GM19324 (cell line): Measurements from ENCODE around the gene NUCB2.

Experiments
- ATAC-seq: cut with Tn5 transposase; IDR thresholded peaks from one replicate; pipeline ENCODE4 v1.9.1; 2021; ENCODE audit warnings: mild to moderate bottlenecking, moderate library complexity; ENCODE audit not compliant: unreplicated experiment, low FRiP score

Gene NUCB2

GRCh38 chr11:17328871-17329494, 52.4 kb downstream of the NUCB2 start:
- ATAC-seq = no peak

GRCh38 chr11:17331669-17332068, 55.1 kb downstream of the NUCB2 start:
- no peak for ATAC-seq

GRCh38 chr11:17333799-17334586, 57.5 kb downstream of the NUCB2 start:
- no peak for ATAC-seq

DNA sequence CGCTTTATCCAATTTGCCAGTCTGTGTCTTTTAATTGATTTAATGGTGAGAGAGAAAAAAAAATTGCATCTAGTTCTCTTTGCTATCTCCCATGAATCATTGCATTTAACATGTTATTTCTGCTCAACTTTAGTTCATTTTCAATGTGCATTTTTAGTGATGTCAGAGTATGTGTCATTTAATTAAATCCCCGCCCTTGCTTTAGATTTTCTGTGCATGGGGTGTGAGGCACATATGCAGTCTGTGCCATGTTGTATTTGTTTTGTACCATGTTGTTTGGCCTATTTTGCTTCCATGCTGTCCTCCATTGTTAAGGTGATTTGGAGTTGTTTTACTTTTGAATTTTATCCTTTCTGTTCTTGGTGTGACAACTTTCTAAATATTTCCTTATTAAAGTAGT, 66.7 kb downstream of the NUCB2 start:
- no peak for ATAC-seq

DNA sequence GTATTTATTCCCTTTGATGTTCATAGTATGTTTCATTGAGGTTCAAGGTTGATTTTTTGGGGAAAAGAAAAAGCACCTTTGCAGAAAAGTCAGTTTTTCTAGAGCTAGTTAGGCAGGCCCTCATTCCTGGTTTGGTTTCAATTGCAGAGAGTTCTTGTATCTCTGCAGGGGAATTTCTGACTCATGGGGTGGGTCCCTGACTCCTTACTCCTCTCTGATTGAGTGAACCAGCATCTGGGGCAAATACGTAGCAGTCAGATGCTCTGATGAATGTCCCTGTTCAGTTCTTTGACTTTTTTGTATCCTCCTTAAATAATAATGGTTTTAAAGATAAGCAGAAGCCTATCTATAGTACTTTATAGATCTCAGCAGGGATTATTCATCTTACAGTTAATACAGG, 67.4 kb downstream of the NUCB2 start:
- ATAC-seq = no peak

DNA sequence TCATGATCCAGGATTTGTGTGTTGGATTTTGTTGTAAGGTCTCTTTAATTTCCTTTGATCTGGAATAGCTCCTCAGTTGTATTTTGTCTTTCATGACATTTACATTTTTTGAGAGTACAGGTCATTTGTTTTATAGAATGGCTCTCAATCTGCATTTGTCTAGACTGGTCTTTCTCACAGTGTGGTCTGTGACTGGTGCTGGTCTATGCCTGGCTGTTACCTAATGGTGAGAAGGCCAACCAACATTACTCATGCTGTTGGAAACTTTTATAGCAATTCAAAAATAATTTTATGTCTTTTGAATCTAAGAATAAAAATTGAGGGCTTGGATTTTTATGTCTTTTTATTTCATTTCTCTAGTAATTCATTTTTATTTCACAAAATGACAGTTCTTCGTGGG, 71.1 kb downstream of the NUCB2 start:
- no peak for ATAC-seq

DNA sequence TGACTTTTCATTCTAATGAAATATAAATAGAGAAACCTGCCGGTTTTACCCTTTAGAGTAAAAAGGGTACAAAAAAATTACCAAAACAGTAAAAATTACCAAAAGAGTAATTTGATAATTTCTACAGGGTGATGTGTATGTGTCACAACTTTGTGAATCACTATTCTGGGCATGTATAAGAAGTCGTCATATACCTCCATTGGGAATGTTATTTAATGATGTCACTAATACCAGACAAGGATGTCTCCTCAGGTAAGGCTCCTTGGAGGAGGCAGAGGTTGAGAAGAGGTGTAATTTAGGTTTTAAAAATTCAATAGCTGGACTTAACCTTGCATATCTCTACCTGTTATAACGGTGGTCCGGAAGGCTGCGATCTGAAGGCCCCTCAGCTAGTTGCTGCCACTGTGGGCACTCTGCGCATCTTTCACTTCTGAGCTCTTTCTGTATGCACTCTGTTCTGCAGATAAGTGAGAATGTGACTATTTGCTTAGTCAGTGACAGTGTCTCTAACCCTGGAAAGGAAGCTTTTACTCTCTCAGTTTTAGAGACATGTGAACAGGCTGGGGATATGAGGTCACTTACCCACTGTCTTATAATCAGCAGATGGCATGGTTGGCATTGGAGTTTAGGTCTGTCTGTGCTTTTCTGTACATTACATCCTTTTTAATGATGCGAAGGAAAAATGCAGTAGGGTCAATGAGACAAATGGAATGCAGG, 74.1 kb downstream of the NUCB2 start:
- ATAC-seq = no peak

GRCh38 chr11:17351172-17351509, 74.6 kb downstream of the NUCB2 start:
- no peak for ATAC-seq

GRCh38 chr11:17351510-17352176, 75.1 kb downstream of the NUCB2 start, which contains the start of gene NCR3LG1:
Gene NCR3LG1, plus strand, starts transcription at chr11:17351800. Its CDS starts 170 bp downstream, at chr11:17351970.
- ATAC-seq = no peak

DNA sequence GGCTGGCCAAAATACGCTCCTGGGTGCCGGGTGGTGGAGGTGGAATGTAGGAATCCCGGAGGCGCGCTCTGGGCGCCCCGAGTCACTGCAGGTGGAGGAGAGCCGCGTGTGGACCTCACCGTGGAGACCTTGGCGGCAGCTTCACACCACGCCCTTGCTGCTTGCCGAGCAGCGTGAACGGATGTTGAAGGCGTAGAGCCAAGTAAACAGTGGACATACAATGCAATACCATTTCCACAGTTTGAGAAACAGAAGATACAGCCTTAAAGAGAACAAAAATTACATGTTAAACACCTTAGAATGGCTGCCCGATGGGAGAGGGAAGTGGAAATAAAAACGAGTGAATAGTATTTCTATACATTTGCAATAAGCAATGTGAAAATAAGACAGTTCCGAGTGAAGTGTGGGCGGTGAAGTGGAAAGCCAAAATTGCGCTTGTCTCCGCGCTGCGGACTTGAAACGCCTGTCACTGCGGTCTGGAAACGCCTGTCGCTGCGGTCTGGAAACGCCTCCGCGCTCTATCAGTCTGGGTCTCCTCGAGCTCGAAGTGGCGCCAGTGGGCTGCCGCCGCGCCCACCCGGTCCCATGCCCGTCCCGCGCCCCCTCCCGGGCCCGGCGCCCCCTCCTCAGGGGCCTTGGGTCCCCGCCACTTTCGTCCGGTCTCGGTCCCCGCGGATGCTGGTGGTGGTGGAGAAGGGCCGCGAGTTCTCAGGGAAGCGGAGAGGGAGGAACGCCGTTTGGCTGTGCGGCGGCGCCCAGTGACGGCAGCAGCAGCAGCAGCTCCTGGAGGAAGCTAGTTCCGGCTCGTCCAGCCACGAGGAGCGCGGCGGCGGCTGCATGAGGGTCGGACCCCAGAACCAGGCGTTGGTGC, 76.6 kb downstream of the NUCB2 start:
- ATAC-seq = no peak

DNA sequence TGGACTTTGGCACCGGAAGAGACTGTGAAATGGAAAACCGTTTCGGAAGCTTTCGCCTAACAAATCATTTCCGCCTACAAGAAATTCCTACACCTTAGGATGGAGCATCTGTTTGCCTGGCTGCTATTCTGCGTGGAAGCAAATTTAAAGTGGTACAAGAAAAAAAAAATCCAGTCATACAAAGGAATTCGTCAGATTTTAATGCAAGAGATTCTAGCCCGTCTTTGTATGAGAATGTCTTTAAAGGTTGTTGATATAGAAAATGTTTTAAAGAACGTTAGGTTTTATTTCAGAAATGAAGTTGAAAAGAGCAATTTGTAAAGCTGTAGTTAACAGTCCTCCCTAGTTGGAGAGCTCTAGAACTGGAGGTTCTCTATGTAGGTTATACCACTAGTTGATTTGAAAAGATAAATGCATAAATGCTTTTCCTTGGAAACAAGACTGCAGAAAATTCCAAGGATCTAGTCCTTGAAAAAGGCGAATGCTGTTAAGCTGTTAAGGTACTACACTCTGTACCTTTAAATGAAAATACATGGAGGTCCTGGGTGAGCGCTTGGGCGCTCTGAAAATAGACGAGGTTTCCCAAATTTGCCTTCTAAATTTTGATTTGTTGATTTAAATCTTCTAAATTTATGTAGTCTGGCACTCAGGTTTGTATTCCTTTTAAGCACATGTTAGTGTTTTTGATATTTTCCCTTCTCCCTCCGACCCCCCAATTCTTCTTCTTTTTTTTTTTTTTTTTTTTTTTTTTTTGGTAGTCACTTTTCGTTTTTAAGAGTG, 77.5 kb downstream of the NUCB2 start:
- ATAC-seq = no peak

DNA sequence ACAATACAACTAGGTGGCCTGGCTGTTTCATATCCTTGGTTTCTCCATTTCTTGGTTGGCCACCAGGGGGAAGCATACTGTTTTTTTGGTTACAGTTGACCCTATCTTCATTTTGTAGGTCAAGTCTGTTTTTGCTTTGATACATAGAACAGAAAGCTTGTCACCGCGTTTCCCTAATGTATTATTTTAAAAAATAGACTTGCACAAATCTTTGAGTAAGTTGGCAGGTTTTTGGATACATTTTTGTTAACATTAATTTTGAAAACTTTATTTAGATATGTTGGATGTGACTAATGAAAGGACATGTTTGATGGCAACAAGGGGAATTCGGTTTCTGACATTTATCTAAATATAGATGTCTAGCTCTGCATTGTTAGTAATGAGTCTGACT, 78.1 kb downstream of the NUCB2 start:
- ATAC-seq = no peak

DNA sequence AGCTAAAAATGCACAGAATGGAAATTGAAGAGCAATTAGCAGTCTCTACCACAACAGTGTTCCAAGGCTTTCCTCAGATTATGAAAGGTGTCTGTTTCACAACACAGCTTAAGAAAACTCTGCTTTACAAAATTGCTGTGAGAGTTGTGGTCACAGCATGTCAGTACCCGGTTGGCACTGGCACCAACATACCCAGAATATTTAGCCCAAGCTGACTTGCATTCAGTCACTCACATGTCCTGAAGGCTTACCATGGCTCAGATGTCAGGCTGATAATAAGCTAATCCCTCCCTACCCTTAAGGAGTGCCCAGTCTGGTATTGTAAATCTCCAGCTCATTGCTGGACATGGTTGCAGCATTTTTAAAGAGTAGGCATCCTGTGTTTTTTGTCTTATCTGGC, 90.0 kb downstream of the NUCB2 start:
- ATAC-seq = no peak

DNA sequence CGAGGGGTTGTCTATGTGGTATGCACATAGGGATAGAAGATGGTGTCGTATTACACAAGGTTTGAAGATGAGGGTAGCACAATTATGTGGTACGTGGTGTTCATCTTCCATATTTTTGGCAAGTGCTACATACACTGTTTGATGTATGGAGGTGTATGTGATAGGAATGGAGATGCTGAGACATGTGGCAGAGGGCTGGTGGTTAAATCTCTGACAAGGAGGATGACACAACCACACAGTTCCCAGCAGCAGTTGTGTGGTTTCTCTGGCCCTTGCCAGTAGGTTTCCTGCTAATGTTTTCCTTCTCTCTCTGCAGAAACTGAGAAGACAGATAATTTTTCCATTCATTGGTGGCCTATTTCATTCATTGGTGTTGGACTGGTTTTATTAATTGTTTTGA, 92.0 kb downstream of the NUCB2 start:
- ATAC-seq = no peak

DNA sequence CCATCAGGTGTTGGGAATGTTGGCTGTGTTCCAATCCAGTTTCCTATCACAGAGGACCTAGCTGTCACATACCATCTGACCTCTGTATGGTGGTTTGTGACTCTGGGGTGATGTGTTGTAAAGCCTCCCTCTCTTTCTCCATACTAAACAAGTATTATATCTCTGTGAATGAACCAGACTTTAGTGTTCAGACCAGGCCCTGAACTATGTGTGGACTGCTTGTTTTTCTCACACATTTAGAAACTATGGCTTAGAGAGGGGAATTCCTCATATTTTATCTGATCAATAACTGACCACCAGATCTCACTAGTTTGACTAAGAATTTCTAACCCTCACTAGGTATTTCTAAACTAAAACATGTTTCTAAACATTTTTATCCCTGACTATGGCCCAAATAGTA, 92.6 kb downstream of the NUCB2 start:
- ATAC-seq = no peak

DNA sequence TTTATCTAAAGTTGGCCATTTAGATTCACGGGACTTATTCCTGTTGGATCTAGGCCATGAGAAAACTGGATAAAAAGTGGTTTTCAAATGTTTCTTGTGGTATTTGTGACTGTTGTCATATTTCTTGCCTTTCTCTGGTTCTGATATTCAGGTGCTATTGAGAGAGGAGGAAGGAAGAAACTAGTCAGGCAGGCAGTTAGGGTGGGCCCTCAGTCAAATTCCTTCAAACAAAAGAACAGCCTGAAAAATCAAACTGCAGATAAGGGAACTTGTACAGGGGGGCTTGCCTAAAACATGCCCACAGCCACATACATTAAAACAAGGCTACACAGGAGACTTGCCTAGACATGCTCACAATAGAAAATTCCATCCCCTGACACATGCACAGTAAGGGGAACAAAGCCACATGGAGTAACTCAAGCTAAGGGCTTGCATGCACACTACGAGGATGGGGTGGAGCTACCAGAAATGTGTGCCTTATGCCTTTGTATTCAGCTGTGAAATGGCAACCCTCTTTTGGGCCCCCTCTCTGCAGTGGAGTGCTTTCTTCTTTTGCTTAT, 93.2 kb downstream of the NUCB2 start:
- ATAC-seq = no peak

- no peak for ATAC-seq
These were observed 95.1 kb downstream of the NUCB2 start for GRCh38 chr11:17371614-17372013.

DNA sequence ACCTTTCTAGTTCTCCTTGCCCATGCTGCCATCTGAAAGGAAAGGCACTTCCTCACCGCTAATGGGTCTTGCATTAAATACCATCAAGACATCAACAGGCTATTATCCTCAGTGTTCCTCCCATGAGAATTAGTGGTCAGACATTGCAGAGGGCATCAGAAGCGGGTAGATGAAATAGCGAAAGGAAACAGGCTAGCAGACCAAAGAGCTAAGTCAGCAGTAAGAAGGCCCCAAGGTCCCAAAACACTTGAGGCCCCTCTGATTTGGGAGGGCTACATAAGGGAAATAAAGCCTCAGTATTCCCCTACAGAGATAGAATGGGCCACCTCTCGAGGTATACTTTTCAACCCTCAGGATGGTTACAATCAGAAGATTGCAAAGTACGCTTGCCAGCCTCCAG, 99.0 kb downstream of the NUCB2 start:
- ATAC-seq = no peak

DNA sequence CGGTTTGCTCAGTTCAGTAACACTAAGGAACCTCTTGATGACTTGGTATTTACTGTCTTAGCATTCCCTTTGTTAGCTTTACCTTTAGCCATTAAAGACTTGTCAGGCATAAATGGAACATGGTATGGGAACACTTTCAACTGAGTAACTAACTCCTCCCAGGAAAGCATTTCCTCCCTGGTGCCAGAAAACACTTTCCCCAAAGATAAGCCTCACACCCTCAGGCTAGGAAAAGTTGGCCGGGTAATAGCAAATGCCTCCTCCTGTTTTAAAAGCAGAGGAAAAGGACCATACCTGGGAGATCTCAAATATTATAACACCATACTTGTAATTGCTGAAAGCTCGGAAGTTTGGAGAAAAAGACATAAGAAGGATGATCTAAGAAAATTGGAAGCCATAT, 100.0 kb downstream of the NUCB2 start:
- ATAC-seq = no peak
